Right cardiac atrium (tissue), 5 donors: ENCODE measurements around the gene EN2. TPM values are rescaled to one million over a fixed set of nuclear protein-coding genes. Genes with fewer than 3 reads are reported as not detected.

Experiments used
- polyA plus RNA-seq: library from polyadenylated mRNA; stranded (reverse); fragments of 200-250 nt; gene quantifications from one replicate; pipeline ENCODE4 v1.2.3, GENCODE V29; 2013
- total RNA-seq, 4 donors: library from RNA; stranded (reverse); fragmentation: NEBNext Ultra II Directional; extraction: Animal tissue kit (Norgen Biotek cat#: 25700); gene quantifications; one replicate each; pipeline ENCODE4 v1.2.1, GENCODE V29; 2021
- donor health status: healthy with polysubstance abuse.
- donor health status: DM: no; HTN: yes; CAD: no.
- donor health status: DM: no; HTN: no; CAD: no.
- donor health status: DM: no; HTN: yes; CAD: no; lungs with severe emphysema.
- donor health status: DM: yes; HTN: yes; CAD: no.

Gene EN2
- total and polyA plus RNA-seq, 5 donors: 0.11 to 0.35 (median 0.16) TPM; not detected in 2

Other genes with a start within 250 kb of the EN2 start
- gene INSIG1, start 160.3 kb upstream of the EN2 start, total RNA-seq: 10 to 100 TPM; 14.1 to 19.6 (median 15.5) TPM
- 21.5 TPM for gene INSIG1, start 160.3 kb upstream of the EN2 start, polyA plus RNA-seq
- gene CNPY1, start 88.4 kb downstream of the EN2 start, total RNA-seq: not detected
- gene CNPY1, start 88.4 kb downstream of the EN2 start, polyA plus RNA-seq: not detected
- 10 to 100 TPM; 36.2 to 39.1 (median 38.2) TPM for gene RBM33, start 186.5 kb downstream of the EN2 start, total RNA-seq
- gene RBM33, start 186.5 kb downstream of the EN2 start, polyA plus RNA-seq: 16.6 TPM